Mucosa of stomach (tissue), 1 donor: ENCODE results near the gene DNAJC8.

Experiments used
- H3K27me3 ChIP-seq: one replicate; pipeline ENCODE4 v1.7.0; 2013; ENCODE audit warnings: mild to moderate bottlenecking, low read length; ENCODE audit not compliant: control insufficient read depth, insufficient read depth
- H3K36me3 ChIP-seq: one replicate; pipeline ENCODE4 v1.7.0; 2013; ENCODE audit warnings: low read length; ENCODE audit not compliant: control insufficient read depth, insufficient read depth
- H3K4me1 ChIP-seq: one replicate; pipeline ENCODE4 v1.7.0; 2013; ENCODE audit warnings: mild to moderate bottlenecking, low read length; ENCODE audit not compliant: control insufficient read depth, insufficient read depth
- H3K4me3 ChIP-seq: one replicate; pipeline ENCODE4 v1.7.0; 2013; ENCODE audit warnings: low read length
- H3K9ac ChIP-seq: one replicate; pipeline ENCODE4 v1.7.0; 2013; ENCODE audit warnings: mild to moderate bottlenecking, low read length, moderate library complexity
- H3K9me3 ChIP-seq: one replicate; pipeline ENCODE4 v1.7.0; 2013; ENCODE audit warnings: mild to moderate bottlenecking, low read length, moderate library complexity; ENCODE audit not compliant: control insufficient read depth
- donor health status: Pancreatic carcinoma.

DNAJC8 gene

GRCh38 chr1:28155628-28156027 is 77.2 kb downstream of the DNAJC8 start:
- Histone ChIP-seq H3K4me1 (peaks cover 9% of the 10 kb centered on the region), H3K9ac (no peak overlapping the region), H3K27me3 (no peaks in the 10 kb centered on the region), H3K4me3 (no peak overlapping the region), H3K9me3 (no peaks in the 10 kb centered on the region), H3K36me3 (no peaks in the 10 kb centered on the region)

DNA sequence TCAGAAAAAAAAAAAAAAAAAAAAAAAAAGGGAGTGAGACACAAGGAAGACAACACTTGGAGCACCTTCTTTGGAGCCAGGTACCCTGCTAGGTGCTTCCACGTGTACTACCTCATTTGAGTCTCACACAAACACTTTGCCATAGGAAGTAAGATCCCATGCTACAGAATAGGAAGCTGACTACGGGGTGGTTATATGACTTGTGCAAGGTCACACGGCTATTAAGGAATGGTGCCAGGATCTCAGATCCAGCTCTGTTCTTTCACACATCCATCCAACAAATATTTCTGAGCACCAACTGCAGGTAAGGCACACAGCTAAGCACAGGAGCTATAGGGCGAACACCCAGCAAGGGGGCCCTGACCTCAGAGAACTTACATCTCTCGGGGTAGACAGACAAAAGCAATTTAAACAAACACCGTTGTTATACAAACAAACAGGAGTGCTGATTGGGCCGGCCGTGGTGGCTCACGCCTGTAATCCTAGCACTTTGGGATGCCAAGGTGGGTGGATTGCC is 78.7 kb downstream of the DNAJC8 start:
- Histone ChIP-seq H3K27me3 (no peaks in the 10 kb centered on the region), H3K9me3 (no peaks in the 10 kb centered on the region), H3K9ac (no peak overlapping the region), H3K4me1 (peaks cover 7% of the 10 kb centered on the region), H3K36me3 (no peaks in the 10 kb centered on the region), H3K4me3 (no peak overlapping the region)
